ENCODE results near the gene NXNL1. TPM values are rescaled to one million over a fixed set of nuclear protein-coding genes. Genes with fewer than 3 reads are reported as not detected.
"Not testable (repeated sequence)": the region's sequence is repeated elsewhere in the genome, so short reads cannot be mapped to it uniquely, and the experiment has no call there.

NXNL1 gene
- polyA plus RNA-seq, 3 donors = 0.07 to 1.6 (median 1.6) TPM

DNA sequence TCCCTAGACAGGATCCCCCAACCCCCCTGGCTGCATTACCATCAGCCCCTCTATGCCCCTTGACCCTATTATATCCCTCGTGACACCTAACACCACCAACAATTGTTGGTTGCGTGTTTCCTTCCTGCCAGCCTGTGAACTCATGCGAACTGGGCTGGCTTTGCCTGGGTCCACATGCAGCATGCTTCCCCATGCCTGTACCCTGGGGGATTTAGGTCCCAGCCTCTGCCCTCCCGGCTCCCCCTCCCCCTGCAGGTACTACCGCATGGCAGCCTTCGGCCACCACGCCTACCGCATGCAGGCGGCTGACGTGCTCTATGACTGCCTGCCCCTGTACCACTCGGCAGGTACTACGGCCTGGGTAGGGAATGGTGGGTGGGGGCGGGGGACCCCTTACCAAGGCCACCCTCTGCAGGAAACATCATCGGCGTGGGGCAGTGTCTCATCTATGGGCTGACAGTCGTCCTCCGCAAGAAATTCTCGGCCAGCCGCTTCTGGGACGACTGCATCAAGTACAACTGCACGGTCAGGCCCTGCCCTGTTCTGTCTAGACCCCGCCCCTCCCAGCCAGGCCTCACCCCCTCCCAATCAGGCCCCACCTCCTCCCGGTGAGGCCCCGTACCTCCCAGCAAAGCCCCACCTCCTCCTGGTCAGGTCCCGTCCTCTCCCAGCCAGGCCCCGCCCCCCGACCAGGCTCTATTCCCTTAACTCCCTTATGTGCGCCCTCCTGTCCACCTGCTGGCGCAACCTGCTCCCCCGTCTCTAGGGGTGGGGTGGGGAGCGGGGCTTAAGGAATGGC is 28.1 kb upstream of the NXNL1 start:
- 23 to 41% (median 34%) methylated on average over 29 to 31 of the region's 31 CpGs for WGBS, 3 donors

DNA sequence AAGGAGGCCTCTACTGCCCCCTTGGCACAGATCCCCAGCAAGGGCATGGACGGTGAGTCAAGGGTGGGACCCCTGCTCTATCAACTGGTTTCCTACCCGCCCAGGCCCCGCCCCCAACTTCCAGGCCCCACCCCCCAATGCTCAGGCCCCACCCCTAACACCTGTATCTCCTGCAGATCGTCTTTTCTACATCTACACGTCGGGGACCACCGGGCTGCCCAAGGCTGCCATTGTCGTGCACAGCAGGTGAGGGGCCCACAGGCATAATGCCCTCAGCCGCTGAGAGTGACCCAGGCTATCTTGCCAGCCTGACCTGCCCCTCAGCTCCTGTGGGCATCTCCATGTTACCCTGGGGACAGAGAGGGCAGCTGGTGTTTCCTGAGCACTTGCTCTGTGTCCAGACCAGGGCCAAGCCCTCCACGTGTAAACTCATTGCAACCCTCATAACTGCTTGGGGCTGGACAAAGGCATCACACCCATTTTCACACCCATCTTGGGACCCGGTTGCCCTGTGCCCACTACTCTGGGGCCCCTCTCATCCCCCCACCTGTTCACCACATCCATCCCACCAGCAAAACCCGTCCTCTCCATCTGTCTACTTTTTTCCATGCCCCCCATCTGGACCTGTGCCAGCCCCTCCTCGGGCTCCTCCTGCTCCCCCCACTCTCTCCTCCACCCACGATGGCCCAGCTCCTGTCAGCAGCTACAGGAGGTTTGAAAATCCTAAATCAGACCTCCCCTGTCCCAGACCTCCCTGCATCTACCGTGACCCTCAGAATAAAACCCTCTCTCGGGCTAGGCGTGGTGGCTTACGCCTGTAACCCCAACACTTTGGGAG is 26.8 kb upstream of the NXNL1 start:
- no peak overlapping the region for H3K27ac ChIP-seq (ENCODE audit: low read depth, low read length)

More for the DNA sequence above, 28.1 kb upstream of the NXNL1 start:
- H3K27ac ChIP-seq (ENCODE audit: low read depth, low read length) = no peak overlapping the region

DNA sequence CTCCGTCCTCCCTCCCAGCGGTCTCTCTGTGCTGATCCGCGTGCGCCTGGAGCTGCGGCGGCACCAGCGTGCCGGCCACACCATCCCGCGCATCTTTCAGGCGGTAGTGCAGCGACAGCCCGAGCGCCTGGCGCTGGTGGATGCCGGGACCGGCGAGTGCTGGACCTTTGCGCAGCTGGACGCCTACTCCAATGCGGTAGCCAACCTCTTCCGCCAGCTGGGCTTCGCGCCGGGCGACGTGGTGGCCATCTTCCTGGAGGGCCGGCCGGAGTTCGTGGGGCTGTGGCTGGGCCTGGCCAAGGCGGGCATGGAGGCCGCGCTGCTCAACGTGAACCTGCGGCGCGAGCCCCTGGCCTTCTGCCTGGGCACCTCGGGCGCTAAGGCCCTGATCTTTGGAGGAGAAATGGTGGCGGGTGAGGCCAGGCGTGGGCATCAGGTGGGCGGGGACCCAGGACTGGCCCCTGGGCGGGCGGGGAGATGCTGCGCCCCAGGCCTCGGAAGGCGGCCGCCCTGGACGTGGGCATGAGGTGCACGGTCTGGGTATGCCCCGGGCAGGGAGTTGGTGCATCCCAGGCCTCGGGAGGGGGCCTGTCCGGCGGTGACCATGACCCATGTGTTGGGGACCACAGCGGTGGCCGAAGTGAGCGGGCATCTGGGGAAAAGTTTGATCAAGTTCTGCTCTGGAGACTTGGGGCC is 26.0 kb upstream of the NXNL1 start:
- H3K27ac ChIP-seq (ENCODE audit: low read depth, low read length) = no peak overlapping the region
- WGBS, 3 donors = 96% methylated on average over 58 of the region's 58 CpGs

More for the DNA sequence above, 26.8 kb upstream of the NXNL1 start:
- WGBS, 3 donors = 68 to 79% (median 72%) methylated on average over 15 to 18 of the region's 18 CpGs

DNA sequence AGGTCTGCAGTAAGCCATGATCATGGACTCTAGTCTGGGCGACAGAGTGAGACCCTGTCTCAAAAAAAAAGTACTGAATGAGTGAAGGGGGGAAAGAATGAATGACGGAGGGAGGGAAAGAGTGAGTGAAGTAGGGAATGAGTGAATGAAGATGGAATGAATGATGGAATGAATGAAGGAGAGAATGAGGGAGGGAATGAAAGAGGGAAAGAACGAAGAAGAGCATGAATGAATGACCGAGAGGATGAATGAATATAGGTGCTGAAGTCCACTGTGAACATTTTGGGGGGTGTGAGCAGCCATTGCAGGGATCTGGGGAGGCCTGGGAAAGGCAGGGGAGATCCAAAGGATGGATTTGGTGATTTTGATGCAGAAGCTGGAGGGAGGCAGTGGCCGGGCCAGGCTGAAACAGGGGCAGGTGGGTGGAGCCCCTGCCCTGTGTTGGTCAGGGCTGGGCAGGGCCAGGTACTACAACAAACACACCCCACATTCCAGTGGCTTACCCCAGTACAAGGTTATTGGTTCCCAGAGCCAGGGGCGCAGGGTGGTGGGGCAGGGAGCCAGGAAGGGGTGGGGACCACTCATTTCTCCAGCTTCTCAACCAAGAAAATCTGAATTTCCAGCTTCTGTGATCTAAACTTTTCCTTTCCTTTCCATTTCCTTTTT is 23.9 kb upstream of the NXNL1 start:
- no peak overlapping the region for H3K27ac ChIP-seq (ENCODE audit: low read depth, low read length)
- 92 to 94% (median 92%) methylated on average over 6 of the region's 6 CpGs for WGBS, 3 donors

DNA sequence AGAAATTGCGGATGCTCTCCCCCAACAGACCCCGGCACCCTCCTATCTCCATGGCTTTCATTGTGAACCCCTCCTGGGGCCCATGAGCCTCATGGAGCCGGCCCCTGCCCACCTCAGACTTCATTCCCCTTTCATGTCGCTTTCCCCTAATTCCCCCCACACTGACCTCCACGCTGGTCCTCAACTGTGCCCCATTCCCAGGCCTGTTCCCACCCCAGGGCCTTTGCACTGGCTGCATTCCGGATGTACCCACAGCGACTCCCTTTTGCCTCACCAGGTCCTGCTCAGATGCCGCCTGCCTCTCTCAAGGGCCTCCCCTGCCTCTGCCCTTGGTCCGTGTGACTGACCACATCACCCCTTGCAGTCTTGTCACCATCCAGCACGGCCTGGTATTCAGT is 22.9 kb upstream of the NXNL1 start:
- 95% methylated on average over 10 of the region's 10 CpGs for WGBS, 3 donors
- no peak overlapping the region for H3K27ac ChIP-seq (ENCODE audit: low read depth, low read length)

DNA sequence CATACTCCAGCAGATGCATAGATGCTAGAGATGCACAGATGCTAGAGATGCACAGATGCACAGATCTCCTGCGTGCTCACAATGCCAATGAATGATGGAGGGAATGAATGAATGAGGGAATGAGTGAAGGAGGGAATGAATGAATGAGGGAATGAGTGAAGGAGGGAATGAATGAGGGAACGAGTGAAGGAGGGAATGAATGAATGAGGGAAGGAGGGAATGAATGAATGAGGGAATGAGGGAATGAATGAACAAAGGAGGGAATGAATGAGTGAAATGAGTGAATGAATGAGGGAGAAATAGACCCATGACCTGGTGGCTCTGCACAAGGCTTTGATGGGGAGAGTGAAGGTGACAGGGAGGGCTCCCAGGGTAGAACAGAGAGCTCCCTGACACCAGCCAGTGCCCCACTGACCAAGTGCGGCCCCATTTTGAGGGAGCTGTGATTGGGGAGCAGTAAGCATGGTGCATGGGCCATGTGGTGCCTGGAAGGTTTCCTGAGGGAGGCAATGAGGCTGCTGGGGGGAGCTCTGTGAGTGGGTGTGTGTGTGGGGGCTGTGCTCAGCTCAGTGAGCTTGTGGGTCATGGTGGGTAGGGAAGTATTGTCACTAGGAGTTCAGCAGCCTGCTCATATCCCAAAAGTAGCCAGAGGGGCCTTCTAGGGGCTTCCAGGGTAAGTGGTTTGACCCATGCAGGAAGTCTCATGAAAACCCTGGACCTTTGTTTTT is 22.3 kb upstream of the NXNL1 start:
- no peak overlapping the region for H3K27ac ChIP-seq (ENCODE audit: low read depth, low read length)
- 80 to 87% (median 85%) methylated on average over 3 of the region's 3 CpGs for WGBS, 3 donors

DNA sequence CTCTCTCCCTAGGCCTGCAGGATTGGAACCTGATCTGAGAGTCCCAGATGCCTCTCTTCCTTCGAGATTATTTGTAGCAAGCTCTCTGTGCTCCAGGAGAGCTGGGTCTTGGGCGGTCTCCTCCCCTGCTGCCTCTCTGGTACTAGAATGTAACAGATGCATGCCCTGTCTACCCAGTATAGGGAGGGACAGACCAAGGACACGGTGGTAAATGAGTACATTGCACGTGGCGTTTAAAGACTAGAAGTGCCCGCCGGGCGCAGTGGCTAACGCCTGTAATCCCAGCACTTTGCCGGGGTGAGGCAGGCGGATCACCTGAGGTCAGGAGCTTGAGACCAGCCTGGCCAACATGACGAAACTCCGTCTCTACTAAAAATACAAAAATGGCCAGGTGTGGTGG is 21.3 kb upstream of the NXNL1 start:
- no peak overlapping the region for H3K27ac ChIP-seq (ENCODE audit: low read depth, low read length)
- WGBS, 3 donors = 85 to 92% (median 92%) methylated on average over 13 of the region's 13 CpGs

DNA sequence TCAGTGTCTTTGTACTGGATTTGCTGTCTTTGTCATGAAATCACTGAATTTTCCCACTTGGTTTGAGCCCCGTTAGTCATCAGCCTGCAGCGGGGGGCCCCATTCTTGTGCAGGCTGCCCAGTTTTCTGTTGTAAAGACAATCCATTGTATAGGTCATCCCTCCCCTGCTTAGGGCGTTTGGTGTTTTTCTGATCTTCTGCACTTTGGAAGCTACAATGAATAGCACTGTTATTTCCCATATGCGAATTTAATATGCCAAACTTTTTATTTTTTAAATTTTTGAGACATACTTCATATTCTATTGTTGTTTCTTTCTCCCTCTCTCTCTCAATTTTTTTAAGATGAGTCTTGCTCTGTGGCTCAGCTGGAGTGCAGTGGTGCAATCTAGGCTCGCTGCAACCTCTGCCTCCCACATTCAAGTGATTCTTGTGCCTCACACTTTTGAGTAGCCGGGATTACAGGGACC is 18.6 kb upstream of the NXNL1 start:
- WGBS, 3 donors = 59 to 81% (median 62%) methylated on average over 6 of the region's 6 CpGs

DNA sequence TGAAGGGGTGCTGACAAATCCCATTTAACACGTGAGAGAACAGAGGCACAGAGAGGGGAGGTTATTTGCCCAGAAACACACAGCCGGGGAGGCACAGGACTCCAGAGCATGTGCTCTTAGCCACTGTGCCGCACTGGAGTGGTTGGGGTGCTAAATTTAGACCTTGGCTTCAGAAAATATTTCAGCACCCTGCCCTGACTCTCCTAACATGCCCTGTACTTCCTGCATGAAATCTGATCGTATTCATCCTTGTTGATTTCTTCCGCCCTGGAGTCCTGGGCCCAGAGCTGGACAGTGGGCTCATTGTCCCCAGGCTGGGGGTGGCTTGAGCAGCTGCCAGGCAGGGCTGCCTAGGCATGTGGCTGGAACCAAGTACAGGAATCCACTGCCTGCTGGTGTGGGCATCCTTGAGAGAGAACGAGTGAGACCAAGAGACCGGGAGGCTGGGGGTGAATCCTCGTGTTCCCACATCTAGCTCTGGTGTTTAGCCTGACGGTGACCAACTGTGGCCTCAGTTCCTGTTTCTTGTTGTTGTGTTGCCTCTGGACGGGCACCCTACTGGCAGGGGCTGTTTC is 14.9 kb upstream of the NXNL1 start:
- H3K27ac ChIP-seq (ENCODE audit: low read depth, low read length) = no peak overlapping the region
- 43 to 54% (median 46%) methylated on average over 10 of the region's 10 CpGs for WGBS, 3 donors

More for the DNA sequence above, 18.6 kb upstream of the NXNL1 start:
- H3K27ac ChIP-seq (ENCODE audit: low read depth, low read length) = no peak overlapping the region

DNA sequence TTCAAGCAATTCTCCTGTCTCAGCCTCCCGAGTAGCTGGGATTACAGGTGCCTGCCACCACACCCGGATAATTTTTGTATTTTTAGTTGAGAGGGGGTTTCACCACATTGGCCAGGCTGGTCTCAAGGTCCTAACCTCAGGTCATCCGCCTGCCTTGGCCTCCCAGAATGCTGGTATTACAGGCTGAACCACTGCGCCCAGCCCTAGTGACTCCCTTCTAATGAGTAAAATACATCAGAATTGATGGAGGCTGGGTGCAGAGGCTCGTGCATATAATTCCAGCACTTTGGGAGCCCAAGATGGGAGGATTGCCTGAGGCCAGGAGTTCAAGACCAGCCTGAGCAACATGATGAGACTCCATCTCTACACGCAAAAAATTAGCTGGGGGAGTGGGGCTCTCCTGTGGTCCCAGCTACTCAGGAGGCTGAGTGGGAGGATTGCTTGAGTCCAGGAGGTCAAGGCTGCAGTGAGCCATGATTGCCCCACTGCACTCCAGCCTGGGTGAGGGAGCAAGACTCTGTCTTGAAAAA is 14.3 kb upstream of the NXNL1 start:
- 72 to 84% (median 75%) methylated on average over 6 of the region's 6 CpGs for WGBS, 3 donors
- not testable (repeated sequence) for H3K27ac ChIP-seq (ENCODE audit: low read depth, low read length)

DNA sequence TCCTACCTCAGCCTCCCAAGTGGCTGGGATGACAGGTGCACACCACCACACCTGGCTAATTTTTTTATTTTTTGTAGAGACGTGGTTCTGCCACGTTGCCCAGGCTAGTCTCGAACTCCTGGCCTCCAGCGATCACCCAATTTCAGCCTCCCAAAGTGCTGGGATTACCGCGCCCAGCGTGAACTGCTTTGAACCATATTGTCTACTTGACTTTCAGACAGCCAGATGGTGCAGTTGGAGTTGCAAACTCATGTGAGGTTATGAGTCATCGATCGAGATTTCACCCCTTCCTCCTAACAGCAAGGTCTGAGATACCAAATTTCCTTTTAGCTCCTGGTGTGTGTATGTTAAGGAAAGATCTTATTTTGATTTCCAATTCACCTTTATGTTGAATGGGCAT is 12.3 kb upstream of the NXNL1 start:
- WGBS, 3 donors = 65 to 94% (median 72%) methylated on average over 9 of the region's 9 CpGs
- H3K27ac ChIP-seq (ENCODE audit: low read depth, low read length) = no peak overlapping the region

DNA sequence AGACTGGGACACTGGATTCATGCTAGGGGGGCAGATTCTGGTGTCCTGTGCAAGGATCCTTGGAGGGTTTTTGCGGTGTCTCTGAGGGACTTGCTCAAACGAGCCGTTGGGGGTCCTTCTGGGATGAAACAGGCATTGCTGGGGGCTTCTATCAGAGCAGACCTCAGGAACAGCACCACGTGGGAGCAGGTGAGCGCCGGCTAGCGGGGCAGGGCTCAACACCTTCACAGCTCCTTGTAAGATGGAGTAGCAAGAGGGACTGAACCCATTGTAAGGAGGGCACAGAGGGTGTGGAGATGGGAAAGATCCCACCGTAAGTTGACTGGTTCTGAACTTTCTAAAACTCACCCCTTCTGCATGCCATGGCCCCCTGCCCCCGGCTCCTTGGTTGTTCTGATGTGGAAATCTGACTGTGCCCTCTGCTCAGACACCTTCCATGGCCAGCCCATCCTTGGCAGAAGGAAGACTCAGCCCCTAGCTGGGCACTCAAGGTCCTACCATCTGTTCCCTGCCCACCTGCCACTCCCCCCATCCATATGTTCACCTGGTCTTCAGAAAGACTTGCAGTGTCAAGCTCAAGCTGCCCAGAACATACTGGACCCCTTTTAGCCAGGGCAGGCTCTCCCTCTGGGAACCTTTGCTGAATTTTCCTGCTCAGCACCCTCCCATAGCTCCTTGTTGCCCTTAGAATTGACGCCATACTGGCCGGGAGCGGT is 10.8 kb upstream of the NXNL1 start:
- no peak overlapping the region for H3K27ac ChIP-seq (ENCODE audit: low read depth, low read length)
- 57 to 66% (median 65%) methylated on average over 12 of the region's 12 CpGs for WGBS, 3 donors

DNA sequence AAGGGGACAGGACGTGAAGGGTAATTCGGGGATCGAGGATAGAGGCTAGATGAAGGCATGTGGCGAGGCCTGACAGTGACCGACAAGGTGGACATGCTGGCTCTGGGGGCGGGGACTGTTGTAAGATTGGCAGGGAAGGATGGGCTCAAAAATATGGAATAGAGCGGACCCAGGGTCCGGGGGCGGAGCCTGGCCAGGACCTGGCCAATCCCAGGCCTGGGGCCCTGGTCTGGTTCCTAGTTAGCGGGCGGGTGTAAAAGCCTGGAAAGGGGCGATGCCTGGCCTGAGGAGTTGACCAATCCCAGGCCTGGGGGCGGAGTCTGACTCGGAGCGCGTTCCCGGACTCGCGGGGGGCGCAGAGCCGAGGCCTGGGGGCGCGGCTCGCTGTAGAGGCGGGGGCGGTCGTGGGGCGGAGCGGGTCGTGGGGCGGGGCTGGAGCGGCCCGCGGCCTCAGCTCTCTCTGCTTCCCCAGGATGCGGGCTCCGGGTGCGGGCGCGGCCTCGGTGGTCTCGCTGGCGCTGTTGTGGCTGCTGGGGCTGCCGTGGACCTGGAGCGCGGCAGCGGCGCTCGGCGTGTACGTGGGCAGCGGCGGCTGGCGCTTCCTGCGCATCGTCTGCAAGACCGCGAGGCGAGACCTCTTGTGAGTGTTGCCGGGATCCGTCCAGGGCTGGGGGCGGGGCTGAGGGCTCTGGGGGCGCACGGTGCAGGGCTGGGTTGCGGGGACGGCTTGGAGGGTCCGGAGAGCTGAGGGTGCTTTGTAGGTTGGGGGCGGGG is 9.5 kb upstream of the NXNL1 start, which contains the start of gene SLC27A1:
Gene SLC27A1 (plus strand): TSS at position 457 of the 774 bp plus-strand sequence. CDS start 17 bp downstream, at position 474.
- WGBS, 3 donors = 0% methylated on average over 56 to 67 of the region's 67 CpGs
- H3K27ac ChIP-seq (ENCODE audit: low read depth, low read length) = no peak within 1 kb of the TSS

DNA sequence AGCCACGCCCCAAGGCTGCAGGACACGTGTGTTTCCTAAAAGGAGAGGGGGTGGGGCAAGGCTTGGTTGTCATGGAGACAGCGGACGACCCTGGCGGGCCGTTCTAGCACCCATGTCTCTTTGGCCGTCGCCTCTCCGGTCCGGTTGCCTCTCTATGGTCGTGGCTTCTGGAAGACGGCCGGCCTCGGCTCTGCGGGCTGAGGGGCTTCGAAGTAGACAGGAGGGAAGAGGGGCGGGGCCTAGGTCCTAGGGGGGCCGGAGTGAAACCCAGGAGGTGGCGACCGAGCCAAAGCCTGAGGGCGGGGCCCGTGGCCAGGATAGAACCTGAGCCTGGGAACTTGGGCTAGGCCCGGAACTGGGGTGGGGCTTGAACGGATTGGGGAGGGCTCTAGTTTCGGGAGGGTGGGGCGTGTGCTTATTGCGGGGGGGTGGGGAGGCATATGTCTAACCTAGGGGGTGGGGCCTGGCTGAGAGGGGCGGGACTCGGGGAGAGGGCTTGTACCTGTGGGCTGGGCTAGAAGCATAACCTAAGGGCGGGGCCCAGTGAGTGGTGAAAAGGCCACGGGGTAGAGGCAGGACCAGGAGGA is 8.8 kb upstream of the NXNL1 start:
- H3K27ac ChIP-seq (ENCODE audit: low read depth, low read length) = no peak overlapping the region
- WGBS, 3 donors = 0 to 1% (median 0%) methylated on average over 29 to 31 of the region's 31 CpGs

DNA sequence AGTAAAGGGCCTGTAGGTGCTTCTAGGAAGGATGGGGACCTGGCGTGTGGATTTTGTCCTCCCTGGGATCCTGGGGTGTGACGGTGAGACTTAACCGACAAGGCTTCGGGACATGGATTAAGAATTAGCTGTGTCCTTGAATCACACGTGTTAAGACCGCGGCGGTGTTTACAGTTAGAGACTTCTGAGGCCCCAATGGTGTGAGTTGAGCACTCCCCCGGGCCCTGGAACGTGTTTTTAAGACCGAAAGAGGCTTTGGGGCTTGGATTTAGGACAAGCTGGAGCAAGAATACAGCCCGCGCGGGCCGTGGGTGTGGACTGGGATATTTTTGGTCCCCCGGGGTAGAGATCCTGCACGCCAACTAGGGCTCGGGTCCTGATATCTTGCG is 8.4 kb upstream of the NXNL1 start:
- 3 to 7% (median 4%) methylated on average over 19 of the region's 19 CpGs for WGBS, 3 donors

More for the DNA sequence above, 8.4 kb upstream of the NXNL1 start:
- H3K27ac ChIP-seq (ENCODE audit: low read depth, low read length) = no peak overlapping the region

All from adipose tissue (tissue), 3 donors.